HepG2 (cell line): ENCODE data around the gene CDH12. TPM values are rescaled to one million over a fixed set of nuclear protein-coding genes. Genes with fewer than 3 reads are reported as not detected.
A peak's percentile ranks its signal among the peaks of the same experiment; 100 is the strongest.

Source experiments
- ATAC-seq: fragments of 200-7000 bp; cut with Tn5 transposase; 3 replicates; pipeline ENCODE4 v1.9.1; 2020; ENCODE audit warnings: mild to moderate bottlenecking, moderate library complexity
- BruUV-seq: library from RNA; stranded (reverse); fragments of 400-500 nt; replicated peaks from 2 replicates; lab custom pipeline; 2021; lab: Mats Ljungman, UMichigan
- CTCF ChIA-PET: fragments of 300-600 bp; formaldehyde crosslinking; extraction: SDS; loops from one replicate; lab custom pipeline; 2021; ENCODE audit warnings: low total read pairs, inconsistent platforms, low intra/inter-chr PET ratio; lab: Yijun Ruan, JAX
- POLR2A ChIA-PET: fragments of 350-600 bp; sonication (Branson Sonifier 250); formaldehyde crosslinking; loops from one replicate; lab custom pipeline; 2020; ENCODE audit warnings: antibody characterized with exemption, inconsistent platforms; lab: Yijun Ruan, JAX
- DNase-seq: peaks from one replicate; pipeline ENCODE4 v3.0.0-alpha.2; 2015; ENCODE audit warnings: low spot score
- FAIRE-seq: peaks from 3 replicates; lab custom pipeline; 2011; peaks lifted over from hg19 to GRCh38; lab: Jason Lieb, UNC
- H2AFZ ChIP-seq: one replicate; pipeline ENCODE4 v1.6.1; 2011; ENCODE audit warnings: low read length, inconsistent platforms
- H3K27ac ChIP-seq: fragments of 300-600 bp; 3 replicates; pipeline ENCODE4 v1.8.0; 2011; ENCODE audit warnings: mixed run types, mild to moderate bottlenecking, mixed read lengths, low read length, inconsistent platforms; ENCODE audit not compliant: insufficient read depth; ENCODE audit errors: extremely low read length
- H3K27me3 ChIP-seq, 2 experiments: fragments of 200-600 bp in 1 of 2; 2 replicates in 1 of 2; 3 replicates in 1 of 2; pipeline versions ENCODE4 v1.6.0 to v1.8.0; 2011; ENCODE audit warnings: low read length in 2 of 2, mild to moderate bottlenecking in 2 of 2, moderate library complexity in 2 of 2, inconsistent platforms in 1 of 2; ENCODE audit not compliant: insufficient read depth in 2 of 2, control insufficient read depth in 1 of 2
- H3K36me3 ChIP-seq, 2 experiments: fragments of 200-600 bp in 1 of 2; replicated peaks in 1 of 2; 2 replicates in 1 of 2; 3 replicates in 1 of 2; pipeline versions ENCODE4 v1.5.1 to v1.8.0; 2011; ENCODE audit warnings: low read length in 2 of 2, inconsistent platforms in 1 of 2; ENCODE audit not compliant: insufficient read depth in 2 of 2, control insufficient read depth in 1 of 2
- H3K4me1 ChIP-seq: 2 replicates; pipeline ENCODE4 v1.5.1; 2012; ENCODE audit warnings: low read length, inconsistent platforms; ENCODE audit not compliant: insufficient read depth
- H3K4me2 ChIP-seq: 2 replicates; pipeline ENCODE4 v1.6.0; 2011; ENCODE audit warnings: low read depth, low read length, inconsistent platforms
- H3K4me3 ChIP-seq, 3 experiments: fragments of 200-600 bp in 1 of 3; sonication (generic), shearing (Covaris generic) in 1 of 3; replicated peaks in 1 of 3; 2 replicates each; pipeline ENCODE4 v1.5.1; 2011 to 2016; ENCODE audit warnings: low read length in 3 of 3, inconsistent platforms in 2 of 3, low read depth in 2 of 3, mild to moderate bottlenecking in 2 of 3, control low read depth in 1 of 3, mixed read lengths in 1 of 3; ENCODE audit not compliant: insufficient read depth in 1 of 3
- H3K79me2 ChIP-seq: one replicate; pipeline ENCODE4 v1.6.1; 2011; ENCODE audit warnings: low read length, inconsistent platforms; ENCODE audit not compliant: insufficient read depth
- H3K9ac ChIP-seq: 2 replicates; pipeline ENCODE4 v1.6.0; 2011; ENCODE audit warnings: mild to moderate bottlenecking, low read depth, low read length, inconsistent platforms; ENCODE audit not compliant: insufficient read depth
- H3K9me3 ChIP-seq: 2 replicates; pipeline ENCODE4 v1.5.1; 2012; ENCODE audit warnings: mild to moderate bottlenecking, low read length
- H4K20me1 ChIP-seq: 2 replicates; pipeline ENCODE4 v1.6.0; 2011; ENCODE audit warnings: inconsistent platforms, mild to moderate bottlenecking, low read length, moderate library complexity; ENCODE audit not compliant: insufficient read depth
- AHR ChIP-seq: IDR thresholded peaks from 2 replicates; pipeline ENCODE4 v1.6.1; 2018; ENCODE audit warnings: missing genetic modification reagents, missing compliant biosample characterization
- CHD4 ChIP-seq: fragments of 200-600 bp; sonication (generic); IDR thresholded peaks from 2 replicates; pipeline ENCODE4 v1.7.0; 2017; ENCODE audit warnings: mild to moderate bottlenecking, low read length, borderline replicate concordance
- HOMEZ ChIP-seq: IDR thresholded peaks from 2 replicates; pipeline ENCODE4 v1.6.1; 2016; ENCODE audit warnings: low read depth
- IKZF4 ChIP-seq: sonication (generic); formaldehyde crosslinking; IDR thresholded peaks from 2 replicates; pipeline ENCODE4 v1.5.1; 2020; ENCODE audit warnings: borderline replicate concordance, mild to moderate bottlenecking, low read depth, missing genetic modification reagents; ENCODE audit errors: not compliant biosample characterization
- KLF9 ChIP-seq: IDR thresholded peaks from 2 replicates; pipeline ENCODE4 v1.6.1; 2016; ENCODE audit warnings: low read depth
- MAFF ChIP-seq: IDR thresholded peaks from 2 replicates; pipeline ENCODE4 v1.6.1; 2011; ENCODE audit warnings: low read depth, low read length, improper control_type of control experiment
- MAFK ChIP-seq, 2 experiments: IDR thresholded peaks in 1 of 2; conservative IDR thresholded peaks in 1 of 2; 2 replicates each; pipeline ENCODE4 v1.6.1; 2011; ENCODE audit warnings: improper control_type of control experiment in 2 of 2, low read length in 2 of 2
- PAX8 ChIP-seq: sonication (generic); formaldehyde crosslinking; IDR thresholded peaks from 2 replicates; pipeline ENCODE4 v1.8.0; 2022; ENCODE audit warnings: mild to moderate bottlenecking, missing genetic modification reagents, borderline replicate concordance
- ZNF33A ChIP-seq: sonication (generic); formaldehyde crosslinking; IDR thresholded peaks from 2 replicates; pipeline ENCODE4 v1.5.1; 2020; ENCODE audit warnings: missing genetic modification reagents, mild to moderate bottlenecking, moderate library complexity, borderline replicate concordance
- ZNF772 ChIP-seq: sonication (generic); formaldehyde crosslinking; IDR thresholded peaks from 2 replicates; pipeline ENCODE4 v1.5.0; 2020; ENCODE audit warnings: mild to moderate bottlenecking, missing genetic modification reagents
- WGBS: methylation state at CpG from one replicate; pipeline ENCODE4 v1.1.6; 2017; ENCODE audit warnings: low lambda C conversion rate; 5-methylcytosine and 5-hydroxymethylcytosine counted together
- in situ Hi-C: cut with HindIII; loops from 2 replicates; pipeline ENCODE4 v1.10.0; 2017; ENCODE audit warnings: low pct_unique_long_range_greater_than_20kb; ENCODE audit not compliant: extremely low pct_ligation_motif_present
- intact Hi-C: fragments of 100-400 bp; cut with micrococcal nuclease; formaldehyde crosslinking; loops from one replicate; pipeline ENCODE4 v1.10.0; 2022; ENCODE audit not compliant: unreplicated experiment
- polyA plus RNA-seq, 8 experiments: library from polyadenylated mRNA; depleted of rRNA in 3 of 8; stranded (reverse) in 7 of 8; unstranded in 1 of 8; fragments of >200 nt; fragmentation: Illumina TruSeq in 4 of 8; extraction: Trizol in 4 of 8; gene quantifications; 2 replicates each; pipeline versions ENCODE4 v1.2.1 to v1.2.3, GENCODE V29; 2011 to 2016; ENCODE audit warnings: low read depth in 4 of 8, missing spikeins in 1 of 8, mixed read lengths in 1 of 8; ENCODE audit not compliant: insufficient read depth in 1 of 8
- total RNA-seq, 5 experiments: library from RNA; depleted of rRNA; stranded (reverse); fragments of >200 nt; fragmentation: Illumina TruSeq; extraction: Trizol; gene quantifications; 2 replicates each; pipeline ENCODE4 v1.2.3, GENCODE V29; 2016; ENCODE audit warnings: low read depth in 1 of 5

CDH12 gene
- total and polyA plus RNA-seq, 2 of the 13 experiments (the other 11 are each of a cell fraction or from before 2014, with no cell fraction given): not detected

GRCh38 chr5:21739096-21739495 is 1114.0 kb downstream of the CDH12 start:
- no peak overlapping the region for H2AFZ ChIP-seq
- no TSS peak for BruUV-seq
- in situ Hi-C loops (no loop called here), intact Hi-C loops (no loop called here)
- FAIRE-seq: no peak
- no peaks in the 10 kb centered on the region for H3K79me2 ChIP-seq
- no peak overlapping the region for H3K4me2 ChIP-seq
- H3K9me3 ChIP-seq: no peaks in the 10 kb centered on the region
- H3K27ac ChIP-seq: no peak overlapping the region
- H3K4me1 ChIP-seq: no peaks in the 10 kb centered on the region
- no peaks in the 10 kb centered on the region for H3K36me3 ChIP-seq
- no peaks in the 10 kb centered on the region for H4K20me1 ChIP-seq
- no peak overlapping the region for H3K9ac ChIP-seq
- no peak overlapping the region for H3K4me3 ChIP-seq
- CTCF ChIA-PET: no interaction called here
- no peak for ATAC-seq
- no peak for DNase-seq
- TF ChIP-seq MAFF (peak; percentile 54), PAX8 (CRISPR knock-in tag) (no peak), MAFK (conservative IDR thresholded peaks at IDR 0.05 in 1 of 2, IDR thresholded peaks at IDR 0.05 in 1 of 2; ENCODE audit: low read length in 2 of 2) (peak; percentile 20 to 72; a peak in 2 of 4 replicates)
- POLR2A ChIA-PET: no interaction called here
- H3K27me3 ChIP-seq: no peaks in the 10 kb centered on the region

GRCh38 chr5:21723500-21723899 is 1129.6 kb downstream of the CDH12 start:
- intact Hi-C loops: no loop called here
- no TSS peak for BruUV-seq
- POLR2A ChIA-PET: no interaction called here

More at GRCh38 chr5:21723500-21723899, 1129.6 kb downstream of the CDH12 start:
- in situ Hi-C loops: no loop called here
- Histone ChIP-seq H3K4me2 (no peak overlapping the region), H3K27me3 (no peaks in the 10 kb centered on the region), H3K9ac (no peak overlapping the region), H3K36me3 (no peaks in the 10 kb centered on the region), H3K9me3 (no peaks in the 10 kb centered on the region), H4K20me1 (no peaks in the 10 kb centered on the region), H3K27ac (no peak overlapping the region), H3K4me1 (no peaks in the 10 kb centered on the region), H3K4me3 (no peak overlapping the region), H3K79me2 (no peaks in the 10 kb centered on the region), H2AFZ (no peak overlapping the region)
- CTCF ChIA-PET: no interaction called here
- ATAC-seq (no peak), FAIRE-seq (no peak), DNase-seq (no peak)
- 18% methylated on average over 2 of the region's 2 CpGs for WGBS
- no peak for TF ChIP-seq ZNF33A (CRISPR knock-in tag)
- TF ChIP-seq ZNF772 (CRISPR knock-in tag): no peak
- TF ChIP-seq CHD4: no peak
- no peak for TF ChIP-seq KLF9 (CRISPR knock-in tag)
- TF ChIP-seq IKZF4 (CRISPR knock-in tag): no peak
- no peak for TF ChIP-seq AHR
- TF ChIP-seq HOMEZ (CRISPR knock-in tag): no peak
